GM19351 (cell line): Measurements from ENCODE around the gene MZB1.

ENCODE experiments used
- ATAC-seq: cut with Tn5 transposase; IDR thresholded peaks from one replicate; pipeline ENCODE4 v1.9.1; 2021; ENCODE audit warnings: mild to moderate bottlenecking, moderate library complexity; ENCODE audit not compliant: unreplicated experiment

The MZB1 gene

DNA sequence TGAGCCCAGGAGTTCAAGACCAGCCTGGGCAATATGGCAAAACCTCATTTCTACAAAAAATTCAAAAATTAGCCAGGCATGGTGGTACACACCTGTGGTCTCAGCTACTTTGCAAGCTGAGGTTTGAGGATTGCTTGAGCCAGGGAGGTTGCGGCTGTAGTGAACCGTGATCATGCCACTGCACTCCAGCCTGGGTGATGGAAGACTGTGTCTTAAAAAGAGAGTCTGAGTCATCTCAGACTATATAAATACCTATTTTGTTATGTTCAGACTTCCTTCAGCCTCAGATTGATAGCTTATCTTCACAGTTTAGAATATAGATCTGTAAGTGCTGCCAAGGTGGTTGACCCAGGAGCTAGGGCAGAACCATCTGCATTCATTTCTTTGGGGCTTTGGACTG is 49.7 kb downstream of the MZB1 start:
- no peak for ATAC-seq
